Adrenal gland (tissue), 5 donors: ENCODE results near the gene RSPO4.

Source experiments
- CTCF ChIP-seq, 6 experiments: fragments of 450-650 bp in 4 of 6; fragments of 200-600 bp in 2 of 6; sonication (generic) in 1 of 6; IDR thresholded peaks; 1 replicate in 5 of 6; 2 replicates in 1 of 6; pipeline versions ENCODE4 v1.5.1 to v1.8.0; 2016 to 2021; ENCODE audit warnings: antibody characterized with exemption in 6 of 6, mild to moderate bottlenecking in 2 of 6, moderate library complexity in 1 of 6
- POLR2A ChIP-seq, 2 donors: fragments of 450-650 bp; IDR thresholded peaks; one replicate each; pipeline ENCODE4 v1.6.1; 2017; ENCODE audit warnings: antibody characterized with exemption in 2 of 2, mild to moderate bottlenecking in 2 of 2, moderate library complexity in 1 of 2
- donor health status: DM: no; HTN: no; CAD: no.

- TF ChIP-seq CTCF (IDR thresholded peaks at IDR 0.05) (no peak), POLR2A (IDR thresholded peaks at IDR 0.05) (no peak)
Measured at GRCh38 chr20:972256-972655, 29.9 kb downstream of the RSPO4 start.
